OCI-LY3 (cell line): ENCODE measurements around the gene ZXDC.

Experiments
- EZH2phosphoT487 ChIP-seq: fragments of 200-600 bp; shearing (Covaris generic); IDR thresholded peaks from 2 replicates; pipeline ENCODE4 v1.6.1; 2018; ENCODE audit warnings: antibody characterized with exemption, mixed run types, low read depth
- TF ChIP-seq, protein P1 (sequence below): fragments of 200-600, 300-600 bp; sonication (generic); IDR thresholded peaks from 2 replicates; pipeline ENCODE4 v1.5.1; 2014; ENCODE audit warnings: antibody characterized with exemption, low read length, low read depth

DNA sequence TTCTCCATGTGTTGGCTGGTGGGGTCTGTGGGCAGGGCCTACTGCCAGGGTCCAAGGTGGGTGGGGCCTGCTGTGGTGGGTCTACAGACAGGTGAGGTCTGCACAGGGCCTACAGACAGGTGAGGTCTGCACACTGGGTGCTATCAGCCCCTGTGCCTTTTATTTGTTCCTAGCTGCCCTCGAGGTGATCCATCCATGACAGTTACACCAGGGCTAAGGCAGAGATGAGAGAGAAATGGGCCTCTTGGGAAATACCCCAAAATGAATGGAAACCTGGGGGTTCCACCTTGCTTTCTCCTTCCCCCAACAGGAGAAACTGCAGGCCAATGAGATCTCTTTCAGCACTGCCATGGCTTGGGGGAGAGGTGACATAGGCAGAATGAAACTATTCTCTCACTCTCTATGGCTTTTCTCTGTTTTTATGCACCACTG, 44.6 kb downstream of the ZXDC start:
- TF ChIP-seq, protein P1, sequence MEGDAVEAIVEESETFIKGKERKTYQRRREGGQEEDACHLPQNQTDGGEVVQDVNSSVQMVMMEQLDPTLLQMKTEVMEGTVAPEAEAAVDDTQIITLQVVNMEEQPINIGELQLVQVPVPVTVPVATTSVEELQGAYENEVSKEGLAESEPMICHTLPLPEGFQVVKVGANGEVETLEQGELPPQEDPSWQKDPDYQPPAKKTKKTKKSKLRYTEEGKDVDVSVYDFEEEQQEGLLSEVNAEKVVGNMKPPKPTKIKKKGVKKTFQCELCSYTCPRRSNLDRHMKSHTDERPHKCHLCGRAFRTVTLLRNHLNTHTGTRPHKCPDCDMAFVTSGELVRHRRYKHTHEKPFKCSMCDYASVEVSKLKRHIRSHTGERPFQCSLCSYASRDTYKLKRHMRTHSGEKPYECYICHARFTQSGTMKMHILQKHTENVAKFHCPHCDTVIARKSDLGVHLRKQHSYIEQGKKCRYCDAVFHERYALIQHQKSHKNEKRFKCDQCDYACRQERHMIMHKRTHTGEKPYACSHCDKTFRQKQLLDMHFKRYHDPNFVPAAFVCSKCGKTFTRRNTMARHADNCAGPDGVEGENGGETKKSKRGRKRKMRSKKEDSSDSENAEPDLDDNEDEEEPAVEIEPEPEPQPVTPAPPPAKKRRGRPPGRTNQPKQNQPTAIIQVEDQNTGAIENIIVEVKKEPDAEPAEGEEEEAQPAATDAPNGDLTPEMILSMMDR: no peak
- no peak for TF ChIP-seq EZH2phosphoT487
